NCI-H1092 (cell line): ENCODE data around the gene CCDC80.
"Not testable (repeated sequence)": the region's sequence is repeated elsewhere in the genome, so short reads cannot be mapped to it uniquely, and the experiment has no call there.

Source experiments
- DNase-seq: peaks from one replicate; lab custom pipeline; 2025; lab: John Stamatoyannopoulos, UW

The CCDC80 gene

GRCh38 chr3:112587336-112587735 lies 53.6 kb downstream of the CCDC80 start:
- DNase-seq = no peak

GRCh38 chr3:112585782-112586181 lies 55.2 kb downstream of the CCDC80 start:
- DNase-seq = no peak

- no peak for DNase-seq
Observed at GRCh38 chr3:112583105-112583504, 57.8 kb downstream of the CCDC80 start.

GRCh38 chr3:112582244-112582874 lies 58.6 kb downstream of the CCDC80 start:
- peak; percentile 1 for DNase-seq

GRCh38 chr3:112579697-112580096 lies 61.2 kb downstream of the CCDC80 start:
- DNase-seq = no peak

GRCh38 chr3:112579232-112579631 lies 61.7 kb downstream of the CCDC80 start:
- DNase-seq = no peak

GRCh38 chr3:112572701-112573100 lies 68.2 kb downstream of the CCDC80 start:
- no peak for DNase-seq

- DNase-seq = no peak
Observed at GRCh38 chr3:112569265-112569664, 71.7 kb downstream of the CCDC80 start.

GRCh38 chr3:112568642-112569041 lies 72.3 kb downstream of the CCDC80 start:
- no peak for DNase-seq

- DNase-seq = no peak
Observed at GRCh38 chr3:112564940-112565305, 76.0 kb downstream of the CCDC80 start.

- not testable (repeated sequence) for DNase-seq
Observed at GRCh38 chr3:112564247-112564939, 76.5 kb downstream of the CCDC80 start.

GRCh38 chr3:112561734-112562529 lies 79.0 kb downstream of the CCDC80 start, which contains the start of the genes ATG3 and SLC35A5:
TSS of gene ATG3 (minus strand) at chr3:112561962. CDS start at chr3:112561528, 434 bp downstream.
TSS of gene SLC35A5 (plus strand) at chr3:112562045. CDS start at chr3:112563404, 1,359 bp downstream.
- DNase-seq = peak; percentile 97

- no peak for DNase-seq
Observed at GRCh38 chr3:112561484-112561733, 79.5 kb downstream of the CCDC80 start.

GRCh38 chr3:112560721-112561483 lies 80.0 kb downstream of the CCDC80 start:
- DNase-seq = no peak

- DNase-seq = no peak
Observed at GRCh38 chr3:112560307-112560706, 80.6 kb downstream of the CCDC80 start.

- DNase-seq = no peak
Observed at GRCh38 chr3:112557976-112558375, 83.0 kb downstream of the CCDC80 start.

GRCh38 chr3:112555535-112556170 lies 85.3 kb downstream of the CCDC80 start:
- no peak for DNase-seq

GRCh38 chr3:112550859-112551258 lies 90.1 kb downstream of the CCDC80 start:
- no peak for DNase-seq
